Sigmoid colon (tissue), 7 donors: Measurements from ENCODE around the gene APBA3. TPM values are rescaled to one million over a fixed set of nuclear protein-coding genes. Genes with fewer than 3 reads are reported as not detected.

Experiments used
- DNase-seq: peaks from one replicate; pipeline ENCODE4 v3.0.0-alpha.2; 2019
- H3K27ac ChIP-seq, 4 donors: fragments of 200-600 bp; sonication (generic); one replicate each; pipeline ENCODE4 v1.5.1; 2016 to 2019; ENCODE audit warnings: mild to moderate bottlenecking in 1 of 4
- H3K27me3 ChIP-seq, 3 donors: fragments of 200-600 bp; sonication (generic); one replicate each; pipeline ENCODE4 v1.5.1; 2019; ENCODE audit warnings: mild to moderate bottlenecking in 1 of 3
- H3K36me3 ChIP-seq, 4 donors: fragments of 200-600 bp; sonication (generic); one replicate each; pipeline ENCODE4 v1.5.1; 2016 to 2019
- H3K4me1 ChIP-seq, 4 donors: fragments of 200-600 bp; sonication (generic); one replicate each; pipeline ENCODE4 v1.5.1; 2017 to 2019
- H3K4me3 ChIP-seq, 4 donors: fragments of 200-600 bp; sonication (generic); one replicate each; pipeline ENCODE4 v1.5.1; 2017 to 2019; ENCODE audit warnings: mild to moderate bottlenecking in 2 of 4, moderate library complexity in 1 of 4
- H3K9me3 ChIP-seq, 4 donors: fragments of 200-600 bp in 3 of 4; sonication (generic) in 3 of 4; one replicate each; pipeline versions ENCODE4 v1.5.1 to v1.6.1; 2013 to 2019
- EP300 ChIP-seq, 4 donors: sonication (generic); formaldehyde crosslinking; IDR thresholded peaks; one replicate each; pipeline ENCODE4 v1.6.1; 2017; ENCODE audit warnings: antibody characterized with exemption in 4 of 4
- POLR2A ChIP-seq, 2 donors: fragments of 450-650 bp; IDR thresholded peaks; one replicate each; pipeline ENCODE4 v1.6.1; 2016; ENCODE audit warnings: antibody characterized with exemption in 2 of 2, mild to moderate bottlenecking in 2 of 2, moderate library complexity in 2 of 2
- POLR2AphosphoS5 ChIP-seq, 4 donors: sonication (generic); formaldehyde crosslinking; IDR thresholded peaks; one replicate each; pipeline ENCODE4 v1.6.1; 2017; ENCODE audit warnings: antibody characterized with exemption in 4 of 4
- WGBS, 2 donors: extraction: QIAGEN DNeasy Blood & Tissue Kit; methylation state at CpG; one replicate each; pipeline ENCODE4 v1.1.7; 2013; 5-methylcytosine and 5-hydroxymethylcytosine counted together
- intact Hi-C: fragments of 100-400 bp; cut with DNase I; formaldehyde crosslinking; loops from one replicate; pipeline ENCODE4 v1.15.1; 2023
- polyA plus RNA-seq, 3 donors: library from polyadenylated mRNA; stranded (reverse); fragments of 200-250 nt; gene quantifications; one replicate each; pipeline ENCODE4 v1.2.3, GENCODE V29; 2013
- total RNA-seq, 4 donors: library from RNA; depleted of rRNA; stranded (reverse); fragments of >200 nt; gene quantifications; one replicate each; pipeline ENCODE4 v1.1.0, GENCODE V29; 2016
- TF ChIP-seq, protein P1 (sequence below), 4 experiments: fragments of 450-650 bp in 3 of 4; fragments of 200-600 bp in 1 of 4; IDR thresholded peaks; one replicate each; pipeline ENCODE4 v1.5.1; 2016 to 2019; ENCODE audit warnings: antibody characterized with exemption in 4 of 4, mild to moderate bottlenecking in 3 of 4, moderate library complexity in 2 of 4
- donor health status: healthy with polysubstance abuse.
- donor health status: Bipolar disorder and iron deficiency.
- donor health status: healthy.

The APBA3 gene
- total and polyA plus RNA-seq, 7 donors = 12.0 to 42.9 (median 17.8) TPM

DNA sequence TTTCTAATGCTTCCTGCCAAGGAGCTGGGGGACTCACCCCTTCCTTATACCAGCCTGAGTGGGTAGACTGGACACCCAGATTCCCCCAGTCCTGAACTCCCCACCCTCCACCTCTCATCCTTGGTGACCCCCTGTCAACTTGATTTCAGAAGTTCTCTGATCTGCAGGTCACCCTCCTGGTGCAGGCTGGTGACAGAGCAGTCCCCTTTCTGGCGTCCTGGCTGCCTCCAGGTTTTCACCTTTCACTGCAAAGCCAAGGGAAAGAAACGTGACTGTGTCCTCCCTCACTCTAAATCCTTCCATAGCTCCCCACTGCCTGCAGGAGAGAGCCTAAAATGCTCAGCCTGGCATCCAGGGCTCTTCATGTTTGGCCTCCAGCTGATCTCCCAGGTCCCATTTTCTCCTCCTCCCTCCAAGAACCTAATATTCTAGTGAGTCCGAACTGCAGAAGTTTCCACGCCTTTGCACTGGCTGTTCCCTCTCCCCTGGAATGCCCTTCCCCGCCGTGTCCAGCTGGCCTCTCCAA lies 28.8 kb upstream of the APBA3 start:
- 64 to 80% methylated on average over 6 of the region's 6 CpGs for WGBS, 2 donors
- Histone ChIP-seq H3K27me3 (peaks cover 0 to 25% (median 15%) of the 10 kb centered on the region in 3 donors), H3K36me3 (no peaks in the 10 kb centered on the region), H3K4me1 (peaks cover 0 to 9% (median 4%) of the 10 kb centered on the region in 4 donors), H3K9me3 (no peaks in the 10 kb centered on the region), H3K4me3 (no peak overlapping the region), H3K27ac (no peak overlapping the region)
- DNase-seq = no peak
- TF ChIP-seq EP300 (IDR thresholded peaks at IDR 0.05) (no peak), POLR2A (IDR thresholded peaks at IDR 0.05) (no peak), POLR2AphosphoS5 (IDR thresholded peaks at IDR 0.05) (no peak)
- TF ChIP-seq, protein P1, sequence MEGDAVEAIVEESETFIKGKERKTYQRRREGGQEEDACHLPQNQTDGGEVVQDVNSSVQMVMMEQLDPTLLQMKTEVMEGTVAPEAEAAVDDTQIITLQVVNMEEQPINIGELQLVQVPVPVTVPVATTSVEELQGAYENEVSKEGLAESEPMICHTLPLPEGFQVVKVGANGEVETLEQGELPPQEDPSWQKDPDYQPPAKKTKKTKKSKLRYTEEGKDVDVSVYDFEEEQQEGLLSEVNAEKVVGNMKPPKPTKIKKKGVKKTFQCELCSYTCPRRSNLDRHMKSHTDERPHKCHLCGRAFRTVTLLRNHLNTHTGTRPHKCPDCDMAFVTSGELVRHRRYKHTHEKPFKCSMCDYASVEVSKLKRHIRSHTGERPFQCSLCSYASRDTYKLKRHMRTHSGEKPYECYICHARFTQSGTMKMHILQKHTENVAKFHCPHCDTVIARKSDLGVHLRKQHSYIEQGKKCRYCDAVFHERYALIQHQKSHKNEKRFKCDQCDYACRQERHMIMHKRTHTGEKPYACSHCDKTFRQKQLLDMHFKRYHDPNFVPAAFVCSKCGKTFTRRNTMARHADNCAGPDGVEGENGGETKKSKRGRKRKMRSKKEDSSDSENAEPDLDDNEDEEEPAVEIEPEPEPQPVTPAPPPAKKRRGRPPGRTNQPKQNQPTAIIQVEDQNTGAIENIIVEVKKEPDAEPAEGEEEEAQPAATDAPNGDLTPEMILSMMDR (IDR thresholded peaks at IDR 0.05) = no peak
- intact Hi-C loops = no loop called here

GRCh38 chr19:3788996-3789778 lies 27.7 kb upstream of the APBA3 start:
- Histone ChIP-seq H3K4me1 (peaks cover 0 to 13% (median 5%) of the 10 kb centered on the region in 4 donors), H3K36me3 (no peaks in the 10 kb centered on the region), H3K27ac (no peak overlapping the region), H3K27me3 (peaks cover 0 to 36% (median 26%) of the 10 kb centered on the region in 3 donors), H3K4me3 (no peak overlapping the region), H3K9me3 (no peaks in the 10 kb centered on the region)
- intact Hi-C loops = no loop called here
- TF ChIP-seq POLR2A (IDR thresholded peaks at IDR 0.05) = no peak
- TF ChIP-seq EP300 (IDR thresholded peaks at IDR 0.05) = no peak
- TF ChIP-seq, protein P1 (IDR thresholded peaks at IDR 0.05) = no peak
- TF ChIP-seq POLR2AphosphoS5 (IDR thresholded peaks at IDR 0.05) = no peak
- 50 to 54% methylated on average over 15 to 16 of the region's 16 CpGs for WGBS, 2 donors
- DNase-seq = no peak

DNA sequence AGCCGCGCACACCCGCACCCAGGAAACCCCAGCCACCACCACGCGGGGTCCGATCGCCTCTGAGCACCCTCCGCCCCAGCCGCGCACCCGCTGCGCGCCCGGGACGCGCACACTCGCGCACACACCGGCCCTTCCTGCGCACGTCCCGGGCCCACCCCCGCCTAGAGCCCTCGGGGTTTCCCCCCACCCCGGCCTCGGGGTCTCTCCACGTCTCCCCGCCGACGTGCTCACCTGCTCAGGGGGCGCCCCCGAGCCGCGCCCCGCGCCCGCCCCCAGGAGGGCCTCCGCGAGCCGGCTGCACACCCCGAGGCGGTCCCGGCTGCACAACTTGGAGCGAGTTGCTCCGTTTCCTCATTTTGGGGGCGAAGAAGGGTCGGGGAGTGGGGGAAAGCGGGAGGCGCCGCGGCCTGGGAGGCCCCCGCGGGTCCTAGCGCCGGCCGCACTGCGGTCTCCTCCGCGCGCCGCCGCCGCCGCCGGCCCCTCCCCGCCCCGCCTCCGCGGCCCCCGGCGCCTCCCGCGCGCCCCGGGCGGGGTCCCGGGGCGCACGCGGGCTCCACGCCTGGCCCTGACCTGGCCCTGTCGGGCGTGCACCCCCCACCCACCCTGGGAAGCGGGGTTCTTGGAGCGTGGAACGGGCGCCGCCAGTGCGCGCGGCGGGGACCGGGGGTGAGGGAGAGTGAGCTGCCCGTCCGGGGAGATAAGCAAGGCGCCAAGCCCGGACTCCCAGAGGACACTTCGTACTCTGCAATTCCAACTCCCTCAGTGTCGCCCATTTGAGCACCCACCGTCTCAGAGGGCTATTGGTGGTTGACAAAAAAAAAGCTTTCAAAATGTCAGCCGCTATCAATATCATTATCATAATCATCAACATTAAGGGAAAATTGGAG lies 24.7 kb upstream of the APBA3 start, which contains the start of gene MATK:
Gene MATK (minus strand): TSS at position 444 of the 887 bp plus-strand sequence. CDS start 1,246 bp downstream, outside the sequence.
- H3K27me3 ChIP-seq = peaks cover 0 to 62% (median 49%) of the 10 kb centered on the region in 3 donors
- H3K4me3 ChIP-seq = peak within 1 kb of the TSS in 3 of 4 donors; percentile 14 to 17 (median 17)
- 4 to 8% methylated on average over 101 of the region's 101 CpGs for WGBS, 2 donors
- H3K36me3 ChIP-seq = no peaks in the 10 kb centered on the region
- intact Hi-C loops = no loop called here
- H3K27ac ChIP-seq = no peak within 1 kb of the TSS
- H3K4me1 ChIP-seq = peaks cover 0 to 13% (median 5%) of the 10 kb centered on the region in 4 donors
- TF ChIP-seq EP300 (IDR thresholded peaks at IDR 0.05) = no peak
- TF ChIP-seq, protein P1 (IDR thresholded peaks at IDR 0.05) = no peak
- TF ChIP-seq POLR2AphosphoS5 (IDR thresholded peaks at IDR 0.05) = no peak
- no peak for TF ChIP-seq POLR2A (IDR thresholded peaks at IDR 0.05)
- DNase-seq = no peak
- H3K9me3 ChIP-seq = peaks cover 12 to 15% (median 13%) of the 10 kb centered on the region in 4 donors

DNA sequence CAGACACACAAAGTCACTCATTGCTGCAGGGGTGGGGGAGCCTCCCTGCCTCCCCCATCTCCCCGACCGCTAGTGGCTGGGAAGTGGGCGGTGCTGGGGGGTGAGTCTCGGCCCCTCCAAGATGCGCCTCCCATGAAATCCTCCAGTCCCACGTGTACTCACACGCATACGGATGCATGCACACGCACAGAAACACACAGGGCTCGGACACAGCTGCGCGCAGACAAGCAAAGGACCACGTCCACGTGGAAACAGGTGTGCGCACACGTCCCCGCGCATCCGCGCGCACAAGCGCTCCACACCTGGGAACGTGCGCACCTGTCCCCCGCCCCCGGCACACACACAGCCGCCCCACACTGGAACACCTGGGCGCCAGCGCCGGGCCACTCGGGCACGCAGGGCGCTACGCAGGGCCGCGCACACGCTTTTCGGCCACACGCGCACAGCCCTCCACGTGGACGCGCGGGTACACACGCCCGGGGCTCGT lies 24.0 kb upstream of the APBA3 start:
- Histone ChIP-seq H3K36me3 (no peaks in the 10 kb centered on the region), H3K4me3 (peak overlapping the region in 3 of 4 donors; percentile 14 to 17 (median 17)), H3K27me3 (peaks cover 0 to 60% (median 49%) of the 10 kb centered on the region in 3 donors), H3K9me3 (peaks cover 12 to 20% (median 16%) of the 10 kb centered on the region in 4 donors), H3K4me1 (peaks cover 0 to 13% (median 5%) of the 10 kb centered on the region in 4 donors), H3K27ac (no peak overlapping the region)
- WGBS, 2 donors = 1 to 4% methylated on average over 47 of the region's 47 CpGs
- intact Hi-C loops = no loop called here
- TF ChIP-seq, protein P1 (IDR thresholded peaks at IDR 0.05) = no peak
- no peak for TF ChIP-seq EP300 (IDR thresholded peaks at IDR 0.05)
- no peak for TF ChIP-seq POLR2A (IDR thresholded peaks at IDR 0.05)
- TF ChIP-seq POLR2AphosphoS5 (IDR thresholded peaks at IDR 0.05) = no peak
- DNase-seq = no peak
